Left renal cortex interstitium (tissue), 4 donors: Measurements from ENCODE around the gene TRIM75. TPM values are rescaled to one million over a fixed set of nuclear protein-coding genes. Genes with fewer than 3 reads are reported as not detected.
"Not testable (repeated sequence)": the region's sequence is repeated elsewhere in the genome, so short reads cannot be mapped to it uniquely, and the experiment has no call there.

Source experiments
- DNase-seq, 4 donors: peaks; one replicate each; pipeline ENCODE4 v3.0.0-alpha.2; 2013; ENCODE audit warnings: low read depth in 4 of 4, low spot score in 2 of 4, missing footprints in 1 of 4
- polyA plus RNA-seq, 4 donors: library from polyadenylated mRNA; unstranded; fragments of 120-200 nt; gene quantifications; one replicate each; pipeline ENCODE4 v1.2.1, GENCODE V29; 2013; ENCODE audit not compliant: insufficient read length in 4 of 4

TRIM75 gene
- polyA plus RNA-seq, 4 donors = 0.11 TPM; not detected in 3

GRCh38 chr4:165073346-165073745 is 19.7 kb downstream of the TRIM75 start:
- not testable (repeated sequence) for DNase-seq

DNA sequence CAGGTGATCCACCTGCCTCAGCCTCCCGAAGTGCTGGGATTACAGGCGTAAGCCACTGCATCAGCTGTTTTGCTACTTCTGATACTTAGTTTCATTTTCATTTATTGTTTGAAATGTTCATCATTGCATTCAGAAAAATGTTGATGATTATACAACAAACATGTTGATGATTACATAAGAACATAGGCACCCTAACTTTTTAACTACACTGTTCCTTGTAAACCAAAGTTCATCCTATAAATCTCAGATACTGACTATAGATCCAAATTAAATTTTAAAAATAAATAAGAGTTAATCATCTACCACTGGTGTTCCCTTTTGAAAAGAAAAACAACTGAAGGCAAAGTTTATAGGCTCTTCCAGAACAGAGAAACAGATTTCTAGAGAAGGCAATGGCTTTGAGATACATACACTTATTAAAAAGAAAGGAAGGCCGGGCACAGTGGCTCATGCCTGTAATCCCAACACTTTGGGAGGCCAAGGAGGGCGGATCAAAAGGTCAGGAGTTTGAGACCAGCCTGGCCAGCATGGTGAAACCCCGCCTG is 23.4 kb downstream of the TRIM75 start:
- DNase-seq = no peak

- DNase-seq = peak in 1 of 4 donors; percentile 13
Measured at GRCh38 chr4:165079476-165079875, 25.8 kb downstream of the TRIM75 start.

DNA sequence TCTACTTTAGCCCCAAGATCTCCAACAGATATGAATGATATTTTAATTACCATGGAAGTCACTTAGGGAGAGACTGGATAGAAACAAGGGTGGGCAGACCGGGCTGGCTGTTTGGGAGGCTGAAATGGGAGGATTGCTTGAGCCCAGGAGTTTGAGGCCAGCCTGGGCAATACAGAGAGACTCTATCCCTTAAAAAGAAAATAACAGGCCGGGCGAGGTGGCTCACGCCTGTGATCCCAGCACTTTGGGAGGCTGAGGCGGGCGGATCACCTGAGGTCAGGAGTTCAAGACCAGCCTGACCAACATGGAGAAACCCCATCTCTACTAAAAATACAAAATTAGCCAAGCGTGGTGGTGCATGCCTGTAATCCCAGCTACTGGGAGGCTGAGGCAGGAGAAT is 31.1 kb downstream of the TRIM75 start:
- not testable (repeated sequence) for DNase-seq

DNA sequence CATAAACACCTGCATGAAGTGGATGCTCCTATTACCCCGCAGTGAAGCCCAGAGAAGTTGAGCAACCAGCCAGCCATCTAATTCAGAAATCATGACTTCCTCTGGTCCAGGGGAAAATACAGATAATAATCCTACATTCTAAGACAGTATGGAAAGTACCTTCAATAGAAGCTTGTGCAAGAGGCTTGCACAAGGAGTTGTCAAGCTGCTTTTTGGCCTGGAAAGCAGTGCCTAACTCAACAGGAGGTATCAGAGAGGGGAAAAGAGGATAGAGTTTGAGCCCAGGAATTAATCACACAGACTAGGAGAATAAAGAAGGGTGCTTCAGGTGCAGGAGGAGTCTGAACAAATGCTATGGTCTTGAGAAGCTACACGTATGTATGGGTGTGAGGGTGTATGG is 32.3 kb downstream of the TRIM75 start:
- DNase-seq = no peak

GRCh38 chr4:165088366-165088765 is 34.7 kb downstream of the TRIM75 start:
- DNase-seq = no peak

DNA sequence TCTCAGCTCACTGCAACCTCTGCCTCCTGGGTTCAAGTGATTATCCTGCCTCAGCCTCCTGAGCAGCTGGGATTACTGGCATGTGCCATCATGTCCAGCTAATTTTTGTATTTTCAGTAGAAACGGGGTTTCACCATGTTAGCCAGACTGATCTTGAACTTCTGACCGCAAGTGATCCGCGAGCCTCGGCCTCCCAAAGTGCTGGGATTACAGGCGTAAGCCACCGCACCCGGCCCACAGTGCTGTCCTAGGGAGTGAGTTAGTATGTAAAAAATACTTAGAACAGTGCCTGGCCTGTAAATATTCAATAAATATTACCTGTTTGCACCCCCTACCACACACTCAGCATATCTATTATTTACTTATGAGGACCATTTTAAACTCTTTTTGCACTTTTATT is 38.5 kb downstream of the TRIM75 start:
- DNase-seq = not testable (repeated sequence)

DNA sequence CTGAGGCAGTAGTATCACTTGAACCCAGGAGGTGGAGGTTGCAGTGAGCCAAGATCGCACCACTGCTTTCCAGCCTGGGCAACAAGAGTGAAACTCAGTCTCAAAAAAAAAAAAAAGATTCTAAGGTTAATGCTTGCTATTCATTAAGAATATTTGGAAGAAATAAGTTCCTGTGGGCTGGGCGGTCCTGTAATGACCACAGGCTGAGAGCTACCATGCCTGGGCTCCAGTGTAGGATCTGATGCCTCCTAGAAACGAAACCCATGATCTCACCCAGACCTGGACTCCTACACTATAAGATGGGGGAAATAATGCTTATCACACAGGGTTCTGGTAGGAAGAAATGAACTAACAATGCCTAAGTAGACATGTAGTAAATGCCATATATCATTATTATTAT is 41.2 kb downstream of the TRIM75 start:
- DNase-seq = no peak

- no peak for DNase-seq
Measured at GRCh38 chr4:165095291-165095690, 41.6 kb downstream of the TRIM75 start.

GRCh38 chr4:165096776-165097175 is 43.1 kb downstream of the TRIM75 start:
- DNase-seq = no peak

GRCh38 chr4:165101641-165102040 is 48.0 kb downstream of the TRIM75 start:
- no peak for DNase-seq

DNA sequence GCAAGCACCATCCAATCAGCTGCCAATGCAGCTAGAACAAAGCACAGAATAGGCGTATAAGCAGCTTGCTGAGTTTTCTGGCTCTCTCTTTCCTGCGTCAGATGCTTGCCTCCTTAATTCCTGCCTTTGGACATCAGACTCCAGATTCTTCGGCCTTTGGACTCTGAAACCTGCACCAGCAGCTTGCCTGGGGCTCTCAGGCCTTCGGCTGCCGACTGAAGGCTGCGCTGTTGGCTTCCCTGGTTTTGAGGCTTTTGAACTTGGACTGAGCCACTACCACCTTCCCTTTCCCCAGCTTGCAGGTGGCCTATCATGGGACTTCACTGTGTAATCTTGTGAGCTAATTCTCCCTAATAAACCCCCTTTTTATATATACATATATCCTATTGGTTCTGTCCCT is 52.9 kb downstream of the TRIM75 start:
- no peak for DNase-seq

Other genes starting within 250 kb of the TRIM75 start
- gene APELA, start 176.7 kb upstream of the TRIM75 start, polyA plus RNA-seq = 10 to 100 TPM in 1 of 4 donors, 1 to 10 TPM in 3; 8.3 to 11.8 (median 9.2) TPM
- 1 to 10 TPM; 2.4 to 3.6 (median 3.2) TPM for gene TRIM61, start 76.2 kb upstream of the TRIM75 start, polyA plus RNA-seq
- gene TRIM60, start 21.9 kb upstream of the TRIM75 start, polyA plus RNA-seq = under 1 TPM in 1 of 4 donors, not detected in 3; 0.05 TPM
- 10 to 100 TPM; 25.7 to 36.4 (median 32.0) TPM for gene TMEM192, start 59.0 kb downstream of the TRIM75 start, polyA plus RNA-seq
- 10 to 100 TPM; 18.4 to 25.5 (median 20.4) TPM for gene KLHL2, start 153.7 kb downstream of the TRIM75 start, polyA plus RNA-seq